ENCODE results near the gene PLEKHG3.

The PLEKHG3 gene

GRCh38 chr14:64680714-64681065 lies 23.5 kb upstream of the PLEKHG3 start:
- TF ChIP-seq CTCF (IDR thresholded peaks at IDR 0.05; ENCODE audit: borderline replicate concordance, insufficient read depth, low read depth, low read length) = no peak
- no peak overlapping the region for H3K4me3 ChIP-seq (ENCODE audit: low read depth, low read length)

GRCh38 chr14:64681796-64682710 lies 22.2 kb upstream of the PLEKHG3 start:
- no peak overlapping the region for H3K4me3 ChIP-seq (ENCODE audit: low read depth, low read length)
- no peak for TF ChIP-seq CTCF (IDR thresholded peaks at IDR 0.05; ENCODE audit: borderline replicate concordance, insufficient read depth, low read depth, low read length)

- TF ChIP-seq CTCF (IDR thresholded peaks at IDR 0.05; ENCODE audit: borderline replicate concordance, insufficient read depth, low read depth, low read length) = no peak
- H3K4me3 ChIP-seq (ENCODE audit: low read depth, low read length) = no peak overlapping the region
These were observed 21.4 kb upstream of the PLEKHG3 start for GRCh38 chr14:64682843-64683242.

- no peak overlapping the region for H3K4me3 ChIP-seq (ENCODE audit: low read depth, low read length)
- TF ChIP-seq CTCF (IDR thresholded peaks at IDR 0.05; ENCODE audit: borderline replicate concordance, insufficient read depth, low read depth, low read length) = no peak
These were observed 21.0 kb upstream of the PLEKHG3 start for GRCh38 chr14:64683264-64683663.

GRCh38 chr14:64684091-64684490 lies 20.1 kb upstream of the PLEKHG3 start:
- H3K4me3 ChIP-seq (ENCODE audit: low read depth, low read length) = no peak overlapping the region
- no peak for TF ChIP-seq CTCF (IDR thresholded peaks at IDR 0.05; ENCODE audit: borderline replicate concordance, insufficient read depth, low read depth, low read length)

GRCh38 chr14:64685371-64686281 lies 18.6 kb upstream of the PLEKHG3 start:
- TF ChIP-seq CTCF (IDR thresholded peaks at IDR 0.05; ENCODE audit: borderline replicate concordance, insufficient read depth, low read depth, low read length) = no peak
- H3K4me3 ChIP-seq (ENCODE audit: low read depth, low read length) = no peak overlapping the region

Measured in GM12875 (cell line).